Measurements from ENCODE around the gene TMEM132D. TPM values are rescaled to one million over a fixed set of nuclear protein-coding genes. Genes with fewer than 3 reads are reported as not detected.

The TMEM132D gene
- total RNA-seq, 3 donors from 2014 or later = 0.09 to 0.24 (median 0.12) TPM

- no peak for TF ChIP-seq CTCF (IDR thresholded peaks at IDR 0.05)
- Histone ChIP-seq H3K4me3 (no peak overlapping the region), H3K4me1 (ENCODE audit: low read depth) (no peaks in the 10 kb centered on the region), H3K9me3 (peaks cover 8% of the 10 kb centered on the region), H3K36me3 (ENCODE audit: low read depth) (no peaks in the 10 kb centered on the region)
- DNase-seq (peak in 1 of 3 donors; percentile 7), ATAC-seq (no peak)
- intact Hi-C loops (cut with DNase I, micrococcal nuclease) = no loop called here
Observed at GRCh38 chr12:129614221-129614885, 289.5 kb downstream of the TMEM132D start.

GRCh38 chr12:129613314-129613713 is 290.5 kb downstream of the TMEM132D start:
- no peak for TF ChIP-seq CTCF (IDR thresholded peaks at IDR 0.05)
- DNase-seq (no peak), ATAC-seq (no peak)
- intact Hi-C loops (cut with DNase I, micrococcal nuclease) = no loop called here
- Histone ChIP-seq H3K4me3 (no peak overlapping the region), H3K4me1 (ENCODE audit: low read depth) (no peaks in the 10 kb centered on the region), H3K9me3 (peaks cover 8% of the 10 kb centered on the region), H3K36me3 (ENCODE audit: low read depth) (no peaks in the 10 kb centered on the region)

GRCh38 chr12:129610601-129611120 is 293.2 kb downstream of the TMEM132D start:
- H3K36me3 ChIP-seq (ENCODE audit: low read depth) = no peaks in the 10 kb centered on the region
- H3K4me3 ChIP-seq = no peak overlapping the region
- H3K9me3 ChIP-seq = peaks cover 8% of the 10 kb centered on the region
- no peak for DNase-seq
- ATAC-seq = no peak
- no peak for TF ChIP-seq CTCF (IDR thresholded peaks at IDR 0.05)
- intact Hi-C loops (cut with DNase I, micrococcal nuclease) = no loop called here
- no peaks in the 10 kb centered on the region for H3K4me1 ChIP-seq (ENCODE audit: low read depth)

DNA sequence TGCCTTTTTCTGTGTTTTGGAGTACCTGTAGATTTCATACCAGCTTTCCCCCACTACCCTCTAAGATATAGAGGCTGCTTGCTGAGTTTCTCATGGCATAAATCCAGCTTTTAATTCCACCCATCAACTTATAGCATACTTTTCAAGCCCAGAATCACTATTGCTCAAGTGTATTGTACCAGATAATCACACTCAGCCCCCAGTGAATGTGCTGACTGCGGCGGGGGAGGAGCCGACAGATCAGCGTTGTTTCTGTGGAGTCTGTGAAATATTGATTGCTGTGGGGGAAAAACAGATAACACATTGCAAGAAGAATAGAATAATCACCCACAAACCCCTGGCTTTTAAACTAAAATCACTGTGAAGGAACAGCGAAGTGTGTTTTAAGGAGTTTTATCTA is 296.1 kb downstream of the TMEM132D start:
- H3K9me3 ChIP-seq = peaks cover 4% of the 10 kb centered on the region
- DNase-seq = no peak
- TF ChIP-seq CTCF (IDR thresholded peaks at IDR 0.05) = no peak
- no peaks in the 10 kb centered on the region for H3K4me1 ChIP-seq (ENCODE audit: low read depth)
- no peaks in the 10 kb centered on the region for H3K36me3 ChIP-seq (ENCODE audit: low read depth)
- intact Hi-C loops (cut with DNase I, micrococcal nuclease) = no loop called here
- no peak for ATAC-seq
- H3K4me3 ChIP-seq = no peak overlapping the region

DNA sequence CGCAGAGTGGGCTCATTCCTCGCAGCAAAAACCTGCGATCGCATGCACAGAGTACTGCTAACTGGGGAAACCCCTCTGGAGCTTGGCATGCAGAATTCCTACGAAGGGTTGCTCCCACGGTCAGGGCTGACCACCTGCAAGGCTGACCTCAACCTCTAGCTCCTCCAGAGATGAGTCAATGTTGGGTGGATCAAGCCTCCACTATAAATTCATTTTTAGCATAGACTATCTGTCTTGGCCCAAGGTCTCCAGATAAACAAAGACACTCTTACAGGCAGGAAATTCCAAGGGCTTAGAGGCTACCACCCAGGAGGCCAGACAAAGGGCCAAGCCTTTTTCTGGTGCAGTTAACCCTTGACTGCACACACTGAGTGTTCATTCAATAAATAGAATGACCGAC is 296.5 kb downstream of the TMEM132D start:
- no peaks in the 10 kb centered on the region for H3K4me1 ChIP-seq (ENCODE audit: low read depth)
- intact Hi-C loops (cut with DNase I, micrococcal nuclease) = no loop called here
- ATAC-seq (no peak), DNase-seq (no peak)
- no peak for TF ChIP-seq CTCF (IDR thresholded peaks at IDR 0.05)
- H3K4me3 ChIP-seq = no peak overlapping the region
- H3K9me3 ChIP-seq = peaks cover 4% of the 10 kb centered on the region
- no peaks in the 10 kb centered on the region for H3K36me3 ChIP-seq (ENCODE audit: low read depth)

Data from mucosa of descending colon (tissue), 3 donors.